Islet precursor cell (in vitro differentiated cells): ENCODE results near the gene ROGDI.

ENCODE experiments used
- DNase-seq: peaks from one replicate; pipeline ENCODE4 v3.0.0-alpha.2; 2018

The ROGDI gene

DNA sequence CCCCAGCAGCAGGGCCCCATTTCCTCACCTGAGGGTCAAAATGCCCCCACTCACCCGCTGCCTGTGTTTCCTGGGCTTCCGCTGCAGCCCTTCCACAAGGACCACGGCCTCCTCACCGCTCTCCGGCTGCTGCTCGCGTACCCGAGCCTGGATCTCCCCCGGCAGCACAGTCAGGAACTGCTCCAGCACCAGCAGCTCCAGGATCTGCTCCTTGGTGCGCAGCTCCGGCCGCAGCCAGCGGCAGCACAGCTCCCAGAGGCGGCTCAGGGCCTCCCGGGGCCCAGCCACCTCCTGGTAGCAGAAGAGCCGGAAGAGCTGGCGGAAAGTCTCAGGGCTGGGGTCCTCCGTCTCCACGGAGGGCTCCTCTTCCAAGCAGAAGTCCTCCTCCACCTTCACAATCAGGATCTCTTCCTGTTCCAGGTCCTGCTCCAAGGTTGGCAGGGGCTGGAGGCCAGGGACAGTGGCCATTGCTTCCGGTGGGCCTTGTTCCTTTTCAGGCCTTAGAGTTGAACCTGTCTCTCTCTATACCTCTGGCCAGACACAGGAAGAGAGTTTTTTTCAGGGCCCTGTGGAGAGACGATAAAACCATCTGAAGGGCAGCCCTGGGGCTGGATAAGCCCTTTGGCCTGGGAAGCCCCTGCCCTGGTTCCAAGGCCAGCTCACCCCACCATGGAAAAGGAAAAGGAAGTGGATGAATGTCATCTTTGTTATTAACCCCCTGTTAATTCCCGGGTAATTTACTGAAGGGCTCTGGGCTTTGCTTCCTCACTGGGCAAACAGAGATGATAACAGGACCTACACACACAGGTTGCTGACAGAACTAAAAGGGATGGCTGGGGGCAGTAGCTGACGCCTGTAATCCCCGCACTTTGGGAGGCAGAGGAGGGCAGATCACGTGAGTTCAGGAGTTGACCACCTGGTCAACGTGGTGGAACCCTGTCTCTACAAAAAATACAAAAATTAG is 36.6 kb downstream of the ROGDI start:
- DNase-seq, result no peak

DNA sequence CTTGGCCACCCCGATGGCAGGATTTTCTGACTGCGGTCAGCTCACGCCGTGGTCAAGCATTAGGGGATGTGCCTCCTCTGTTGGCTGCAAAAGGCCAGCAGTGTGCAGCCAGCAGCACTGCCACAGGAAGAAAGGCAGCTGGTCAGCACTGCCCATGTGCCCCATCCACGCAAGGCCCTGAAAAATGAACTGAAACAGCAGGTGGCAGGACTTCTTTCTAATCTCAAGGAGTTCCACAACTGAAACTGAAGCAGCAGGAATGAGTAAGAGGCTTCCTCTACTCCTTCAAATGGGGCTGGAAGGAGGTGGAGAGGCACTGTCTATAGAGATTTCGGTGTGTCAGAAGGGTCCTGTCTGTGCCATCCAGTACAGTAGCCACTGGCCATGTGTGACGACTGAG is 38.6 kb downstream of the ROGDI start:
- no peak for DNase-seq

DNA sequence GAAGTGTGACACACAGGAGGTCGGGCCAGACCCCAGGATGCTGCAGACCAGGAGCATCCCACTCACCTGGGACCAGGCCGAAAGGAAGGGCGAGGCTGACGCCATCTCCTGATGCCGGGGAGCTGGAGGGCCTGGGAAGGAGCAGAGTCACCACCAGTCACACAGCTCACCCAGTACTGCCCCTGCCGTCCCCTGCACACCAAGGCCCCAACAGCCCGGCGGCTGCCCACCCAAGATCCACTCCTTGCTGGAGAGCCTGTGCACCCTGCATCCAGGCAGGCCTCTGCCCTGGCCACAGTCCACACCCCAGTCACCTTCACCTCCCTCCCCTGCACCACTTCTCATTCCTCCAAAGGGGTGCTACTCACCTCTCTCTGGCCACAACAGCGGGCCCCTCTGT is 40.2 kb downstream of the ROGDI start:
- no peak for DNase-seq

DNA sequence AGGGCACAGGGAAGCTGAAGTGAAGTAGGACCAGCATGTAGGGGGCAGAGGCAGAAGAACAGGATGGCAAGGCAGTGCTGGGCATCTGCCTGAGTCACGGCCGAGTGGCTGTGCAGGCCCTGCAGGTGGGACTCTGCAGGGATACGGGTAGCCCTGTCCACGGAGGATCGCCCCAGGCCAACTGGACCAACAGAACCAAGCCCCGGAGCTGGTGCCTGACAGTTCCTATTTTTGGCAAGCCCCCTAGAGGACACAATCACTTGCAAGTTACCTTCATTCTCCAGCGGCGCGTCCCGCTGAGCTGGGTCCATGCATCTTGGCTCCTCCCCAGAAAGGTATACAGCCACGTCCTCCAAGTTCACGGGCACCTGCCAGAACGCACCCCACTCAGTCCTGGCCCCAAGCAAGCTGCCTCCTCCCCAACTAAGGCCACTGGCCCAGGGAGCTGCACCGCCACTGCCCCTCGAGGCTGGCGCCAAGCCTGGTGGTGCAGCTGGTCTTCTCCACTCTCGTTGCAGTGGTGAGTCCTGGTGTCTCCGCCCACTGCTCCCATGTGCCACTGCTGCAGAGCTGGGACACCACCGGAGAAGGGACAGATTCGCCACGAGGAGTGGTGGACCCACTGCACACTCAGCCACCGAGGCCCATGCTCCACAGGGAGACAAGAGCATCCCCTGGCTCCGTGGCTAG is 42.1 kb downstream of the ROGDI start:
- DNase-seq, result no peak

DNA sequence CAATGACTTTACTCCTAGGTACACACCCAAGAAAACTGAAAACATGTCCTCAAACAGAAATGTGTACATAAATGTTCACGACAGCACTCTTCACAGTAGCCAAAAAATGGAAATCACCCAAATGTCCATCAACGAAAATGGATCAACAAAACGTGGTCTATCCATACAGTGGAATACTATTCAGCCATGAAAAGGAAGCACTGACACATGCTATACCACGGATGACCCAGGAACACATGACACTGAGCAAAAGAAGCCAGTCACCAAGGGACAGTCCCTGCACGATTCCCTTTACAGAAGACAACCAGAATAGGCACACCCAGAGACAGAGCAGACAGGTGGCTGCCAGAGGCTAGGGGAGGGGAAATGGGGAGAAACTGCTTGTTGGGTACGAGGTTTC is 46.7 kb downstream of the ROGDI start:
- DNase-seq, result no peak

DNA sequence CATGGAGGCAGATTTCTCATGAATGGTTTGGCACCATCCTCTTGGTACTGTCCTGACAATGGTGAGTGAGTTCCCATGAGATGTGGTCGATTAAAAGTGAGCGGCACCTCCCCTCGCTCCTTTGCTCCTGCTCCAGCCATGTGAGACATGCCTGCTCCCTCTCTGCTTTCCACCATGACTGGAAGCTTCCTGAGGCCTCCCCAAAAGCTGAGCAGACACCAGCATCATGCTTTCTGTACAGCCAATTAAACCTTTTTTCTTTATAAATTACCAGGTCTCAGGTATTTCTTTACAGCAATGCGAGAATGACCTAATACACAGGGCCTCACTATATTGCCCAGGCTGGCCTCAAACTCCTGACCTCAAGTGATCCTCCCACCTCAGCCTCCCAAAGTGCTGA is 47.6 kb downstream of the ROGDI start:
- no peak for DNase-seq

DNA sequence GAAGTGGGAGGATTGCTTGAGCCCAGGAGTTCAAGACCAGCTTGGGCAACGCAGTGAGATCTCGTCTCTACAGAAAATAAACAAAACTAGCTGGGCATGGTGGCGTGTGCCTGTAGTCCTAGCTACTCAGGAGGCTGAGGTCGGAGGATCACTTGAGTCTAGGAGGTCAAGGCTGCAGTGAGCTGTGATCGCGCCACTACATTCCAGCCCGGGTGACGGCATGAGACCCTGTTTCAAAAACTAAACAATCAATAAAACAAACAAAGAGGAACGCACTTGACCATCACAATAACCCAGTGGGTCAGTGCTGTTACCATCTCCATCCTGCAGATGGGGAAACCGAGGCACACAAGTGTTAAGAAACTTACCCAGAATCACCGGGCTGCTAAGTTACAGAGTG is 49.2 kb downstream of the ROGDI start:
- DNase-seq, result no peak

DNA sequence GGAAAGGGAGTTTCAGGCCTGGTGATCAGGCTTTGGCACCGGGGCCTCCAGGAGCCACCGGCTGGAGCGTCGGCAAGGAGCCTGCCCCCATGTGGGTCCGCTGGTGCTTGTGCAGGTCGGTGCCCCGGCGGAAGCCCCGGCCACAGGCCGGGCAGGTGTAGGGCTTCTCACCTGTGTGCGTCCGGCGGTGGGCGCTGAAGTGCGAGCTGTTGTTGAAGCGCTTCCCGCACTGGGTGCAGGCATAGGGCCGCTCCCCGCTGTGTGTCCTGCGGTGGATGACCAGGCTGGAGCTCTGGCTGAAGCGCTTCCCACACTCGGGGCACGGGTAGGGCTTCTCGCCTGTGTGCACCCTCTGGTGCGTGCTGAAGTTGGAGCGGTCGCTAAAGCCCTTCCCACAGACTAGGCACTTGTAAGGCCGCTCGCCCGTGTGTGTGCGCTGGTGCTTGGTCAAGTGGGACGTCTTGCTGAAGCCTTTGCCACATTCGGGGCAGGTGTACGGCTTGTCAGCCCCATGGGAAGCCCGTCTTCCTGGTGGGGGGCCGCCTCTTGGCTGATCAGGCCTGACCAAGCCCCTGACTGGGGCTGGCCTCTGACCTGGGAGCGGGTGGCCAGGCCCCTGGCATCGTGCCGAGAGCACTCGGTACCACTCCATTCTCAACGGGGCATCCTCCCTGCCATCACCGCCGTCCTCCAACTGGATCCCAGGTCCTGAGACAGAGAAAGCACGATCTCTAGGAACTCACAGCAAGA is 49.9 kb downstream of the ROGDI start:
- no peak for DNase-seq

DNA sequence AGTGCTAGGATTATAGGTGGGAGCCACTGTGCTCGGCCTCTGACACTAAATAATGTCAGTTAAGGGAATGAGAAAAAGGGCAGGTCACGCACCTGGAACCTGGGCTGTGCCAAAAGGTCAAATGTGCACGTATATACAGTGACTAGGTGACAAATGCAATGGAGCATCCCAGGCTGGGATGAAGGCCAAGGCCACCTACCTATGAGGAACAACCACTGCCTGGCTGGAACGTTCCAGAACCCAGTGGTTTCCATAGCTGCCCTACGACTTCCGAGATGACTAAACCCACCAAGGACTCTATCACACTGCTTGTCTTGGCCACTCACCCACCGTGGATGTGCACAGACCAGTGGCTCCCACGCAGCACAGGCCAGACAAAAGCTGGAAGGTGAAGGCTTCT is 51.5 kb downstream of the ROGDI start:
- no peak for DNase-seq

DNA sequence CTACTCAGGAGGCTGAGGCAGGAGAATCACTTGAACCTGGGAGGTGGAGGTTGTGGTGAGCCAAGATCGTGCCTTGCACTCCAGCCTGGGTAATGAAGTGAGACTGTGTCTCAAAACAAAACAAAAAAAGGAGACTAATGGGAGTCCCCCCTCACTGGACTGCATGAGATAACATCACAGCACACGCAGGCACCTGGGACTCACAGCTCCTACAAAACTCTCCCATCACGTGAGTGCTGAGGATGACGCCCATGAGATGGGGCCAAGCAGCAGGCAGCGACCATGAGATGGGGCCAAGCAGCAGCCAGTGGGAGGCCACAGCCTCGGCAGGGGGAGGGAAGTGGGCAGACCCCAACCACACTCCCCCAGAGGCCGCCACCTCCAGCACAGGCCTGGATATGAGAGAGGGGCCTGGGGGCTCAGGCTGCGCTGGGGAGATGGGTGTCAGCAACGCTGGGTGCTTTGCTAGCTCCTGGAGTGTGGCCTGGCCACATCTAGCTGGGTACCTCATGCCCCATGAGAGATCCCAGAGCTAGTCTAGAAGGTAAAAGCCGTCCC is 52.7 kb downstream of the ROGDI start:
- no peak for DNase-seq

DNA sequence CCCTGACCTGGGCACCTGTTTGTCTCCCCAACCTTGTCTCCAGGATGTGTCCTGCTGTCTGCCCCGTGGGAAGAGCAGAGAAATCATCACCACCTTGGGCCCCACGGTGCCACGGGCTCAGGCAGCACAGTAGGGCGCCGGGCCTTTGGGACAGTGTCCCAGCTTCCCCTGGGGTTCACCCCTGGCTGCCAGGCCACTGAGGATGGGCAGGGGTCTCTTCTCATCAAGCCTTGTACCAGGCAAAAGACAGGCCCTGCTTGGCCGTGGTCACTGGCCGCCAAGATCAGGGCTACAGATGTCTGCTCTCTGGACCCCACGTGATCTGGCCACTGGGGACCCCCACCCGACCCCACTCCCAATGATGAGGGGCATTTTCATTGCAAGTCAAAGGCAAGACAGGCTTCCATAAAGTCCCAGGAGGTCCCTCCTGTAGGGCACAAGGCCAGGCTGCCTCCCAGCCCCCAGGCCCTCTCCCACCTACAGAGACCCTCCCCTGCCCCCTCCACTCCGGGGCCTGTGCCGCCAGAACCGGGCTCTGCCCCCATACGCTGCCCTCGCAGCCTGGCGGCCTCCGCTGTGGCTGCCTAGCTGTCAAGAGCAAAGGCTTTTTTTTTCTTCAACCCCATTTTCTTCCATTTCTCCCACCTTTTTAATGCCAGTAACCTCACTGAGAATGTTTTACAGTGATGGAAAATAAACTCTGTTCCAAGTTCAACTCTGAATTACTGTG is 53.6 kb downstream of the ROGDI start:
- no peak for DNase-seq

DNA sequence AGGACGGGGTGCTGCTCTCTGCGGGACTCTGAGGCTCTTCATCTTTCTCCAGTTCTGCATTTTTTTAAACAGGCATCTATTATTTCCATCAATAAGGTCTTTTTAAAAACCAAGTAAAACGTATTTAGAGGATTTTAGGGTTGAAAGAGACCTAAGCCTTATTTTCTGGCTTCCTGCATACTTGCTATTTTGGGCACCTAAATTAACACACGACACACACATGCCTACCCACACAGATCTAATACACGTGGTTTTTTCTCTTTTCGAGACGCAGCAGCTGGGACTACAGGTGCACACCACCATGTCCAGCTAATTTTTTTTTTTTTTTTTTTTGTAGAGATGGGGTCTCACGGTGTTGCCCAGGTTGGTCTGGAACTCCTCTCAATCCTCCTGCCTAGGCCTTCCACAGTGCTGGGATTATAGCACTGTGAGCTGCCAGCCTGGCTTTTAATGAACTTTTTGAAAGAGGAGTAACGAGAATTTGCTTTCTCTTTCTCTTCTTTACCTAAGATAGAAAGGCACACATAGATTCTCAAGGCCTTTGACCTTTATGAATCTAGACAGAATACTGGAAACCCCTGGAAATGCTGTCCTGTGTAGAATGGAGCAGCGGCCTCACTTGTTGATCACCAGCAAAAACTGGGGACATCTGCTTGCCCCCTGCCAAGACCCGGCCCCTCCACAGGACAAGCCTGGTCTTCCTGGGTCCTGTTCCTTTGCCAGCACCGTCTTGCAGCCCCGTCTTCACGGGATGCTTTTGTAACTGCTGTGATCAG is 54.3 kb downstream of the ROGDI start:
- no peak for DNase-seq

DNA sequence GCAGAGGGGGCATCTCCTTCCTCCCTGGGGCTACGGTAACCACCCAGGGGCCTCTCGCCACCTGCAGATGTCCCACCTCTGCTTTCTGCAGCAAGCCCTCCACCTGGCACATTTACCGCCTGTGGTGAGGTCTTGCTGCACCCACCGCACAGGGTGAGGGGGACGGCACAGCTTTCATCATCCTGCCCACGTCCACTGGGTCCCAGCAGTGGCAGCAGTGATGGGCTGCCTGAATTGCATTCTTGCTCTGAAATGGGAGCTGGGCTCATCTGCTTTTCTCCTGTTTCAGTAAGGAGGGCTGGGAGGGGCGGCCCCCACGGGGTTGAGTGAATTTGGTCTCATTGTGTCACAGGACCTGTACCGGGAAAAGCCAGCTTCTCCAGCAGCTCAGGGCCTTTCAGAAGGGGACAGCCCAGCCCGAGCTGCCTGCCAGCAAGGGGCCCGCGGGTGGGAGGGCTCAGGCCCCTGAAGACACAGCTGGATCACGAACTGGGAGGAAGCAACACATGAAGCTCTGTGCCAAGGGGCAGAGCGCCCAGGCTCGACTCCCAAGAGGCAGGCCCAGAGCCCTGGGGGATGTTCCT is 55.4 kb downstream of the ROGDI start:
- DNase-seq, result no peak
